HG03575 (cell line): ENCODE measurements around the gene MYLK2.

Experiments used
- ATAC-seq: cut with Tn5 transposase; IDR thresholded peaks from one replicate; pipeline ENCODE4 v1.9.1; 2021; ENCODE audit not compliant: unreplicated experiment, insufficient number of reproducible peaks, low FRiP score; ENCODE audit errors: extremely low read depth

Gene MYLK2

DNA sequence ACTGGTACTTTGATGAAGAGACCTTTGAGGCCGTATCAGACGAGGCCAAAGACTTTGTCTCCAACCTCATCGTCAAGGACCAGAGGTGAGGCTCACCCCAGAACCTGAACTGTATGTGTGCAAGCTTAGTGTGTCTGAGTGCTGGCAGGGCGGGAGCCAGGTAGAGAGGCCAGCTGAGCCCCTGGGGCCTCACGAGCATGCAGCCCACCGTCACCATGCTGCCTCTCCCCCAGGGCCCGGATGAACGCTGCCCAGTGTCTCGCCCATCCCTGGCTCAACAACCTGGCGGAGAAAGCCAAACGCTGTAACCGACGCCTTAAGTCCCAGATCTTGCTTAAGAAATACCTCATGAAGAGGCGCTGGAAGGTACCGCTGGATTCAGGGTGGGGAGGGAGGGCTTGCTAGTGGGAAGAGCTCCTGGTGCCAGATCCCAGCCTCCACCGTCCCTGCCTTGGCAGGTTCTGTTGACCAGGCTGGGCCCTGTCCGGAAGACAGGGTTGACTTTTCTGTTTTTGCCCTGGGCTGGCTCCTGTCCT, 12.7 kb downstream of the MYLK2 start:
- ATAC-seq, result no peak

DNA sequence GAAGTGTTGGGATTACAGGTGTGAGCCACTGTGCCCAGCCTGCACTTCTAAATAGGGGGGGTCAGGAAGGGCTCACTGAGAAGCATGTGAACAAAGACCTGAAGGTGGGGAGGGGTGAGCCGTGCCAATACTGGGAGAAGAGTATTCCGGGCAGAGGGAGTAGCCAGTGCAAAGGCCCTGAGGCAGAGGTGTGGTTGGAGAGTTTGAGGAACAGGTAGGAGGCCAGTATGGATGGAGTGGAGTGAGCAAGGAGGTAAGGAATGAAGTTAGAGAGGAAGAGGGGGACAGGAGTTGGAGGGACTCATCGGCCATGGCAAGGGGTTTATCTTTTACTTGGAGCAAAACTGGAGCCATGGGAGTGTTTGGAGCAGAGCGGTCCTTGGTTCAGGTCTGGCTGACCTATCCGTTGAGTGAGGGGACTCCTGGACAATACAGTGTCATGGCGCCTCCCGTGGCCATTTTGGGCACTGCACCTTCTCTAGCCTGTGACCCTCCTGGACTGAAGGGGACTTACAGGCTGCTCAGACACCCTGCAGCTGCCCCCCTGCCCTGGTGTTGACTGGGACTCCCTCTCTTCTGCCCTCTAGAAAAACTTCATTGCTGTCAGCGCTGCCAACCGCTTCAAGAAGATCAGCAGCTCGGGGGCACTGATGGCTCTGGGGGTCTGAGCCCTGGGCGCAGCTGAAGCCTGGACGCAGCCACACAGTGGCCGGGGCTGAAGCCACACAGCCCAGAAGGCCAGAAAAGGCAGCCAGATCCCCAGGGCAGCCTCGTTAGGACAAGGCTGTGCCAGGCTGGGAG, 14.2 kb downstream of the MYLK2 start:
- no peak for ATAC-seq

DNA sequence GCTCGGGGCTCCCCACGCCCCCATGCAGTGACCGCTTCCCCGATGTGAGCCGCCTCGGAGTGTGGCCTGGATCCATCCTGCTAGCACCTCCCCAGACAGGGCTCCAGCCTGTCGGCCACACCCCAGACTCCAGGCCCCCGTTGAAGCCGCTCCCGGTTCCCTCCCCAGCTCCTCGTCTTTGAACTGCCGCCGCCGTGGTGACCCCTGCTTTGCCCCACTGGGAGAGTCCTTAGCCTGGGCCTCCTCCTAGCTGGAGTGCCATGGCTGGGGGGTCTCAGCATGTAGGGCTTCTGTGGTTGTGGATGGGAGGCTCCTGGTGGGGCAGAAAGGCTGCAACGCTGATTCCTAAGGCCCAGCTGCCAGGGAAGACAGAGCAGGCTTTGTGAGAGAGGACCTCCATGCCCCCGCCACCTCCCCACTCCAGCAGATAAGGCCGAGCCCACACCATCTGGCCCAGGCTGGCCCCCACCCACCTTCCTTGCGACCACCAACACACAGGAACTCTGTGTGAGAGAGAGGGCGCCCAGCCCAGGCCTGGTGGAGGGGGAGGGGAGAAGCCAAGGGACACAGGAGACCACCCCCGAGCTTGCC, 14.9 kb downstream of the MYLK2 start:
- no peak for ATAC-seq

DNA sequence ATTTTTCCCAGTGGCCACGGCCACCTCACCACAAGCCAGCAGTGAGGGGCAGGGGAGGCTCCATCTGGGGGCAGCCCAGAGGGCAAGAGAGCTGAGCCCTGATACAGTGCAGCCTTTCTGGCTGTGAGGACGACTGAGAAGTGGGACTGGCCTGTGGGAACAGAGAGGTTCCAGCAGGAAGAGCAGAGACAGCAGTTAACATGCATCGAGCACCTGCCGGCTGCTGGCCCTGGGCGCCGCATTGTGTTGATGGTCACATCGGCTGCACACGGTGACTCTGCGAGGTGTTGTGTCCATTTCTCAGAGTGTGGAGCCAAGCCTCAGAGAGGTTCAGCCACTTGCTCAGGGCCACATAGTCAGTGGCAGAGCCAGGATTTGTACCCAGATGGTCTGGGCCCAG, 16.4 kb downstream of the MYLK2 start:
- no peak for ATAC-seq

DNA sequence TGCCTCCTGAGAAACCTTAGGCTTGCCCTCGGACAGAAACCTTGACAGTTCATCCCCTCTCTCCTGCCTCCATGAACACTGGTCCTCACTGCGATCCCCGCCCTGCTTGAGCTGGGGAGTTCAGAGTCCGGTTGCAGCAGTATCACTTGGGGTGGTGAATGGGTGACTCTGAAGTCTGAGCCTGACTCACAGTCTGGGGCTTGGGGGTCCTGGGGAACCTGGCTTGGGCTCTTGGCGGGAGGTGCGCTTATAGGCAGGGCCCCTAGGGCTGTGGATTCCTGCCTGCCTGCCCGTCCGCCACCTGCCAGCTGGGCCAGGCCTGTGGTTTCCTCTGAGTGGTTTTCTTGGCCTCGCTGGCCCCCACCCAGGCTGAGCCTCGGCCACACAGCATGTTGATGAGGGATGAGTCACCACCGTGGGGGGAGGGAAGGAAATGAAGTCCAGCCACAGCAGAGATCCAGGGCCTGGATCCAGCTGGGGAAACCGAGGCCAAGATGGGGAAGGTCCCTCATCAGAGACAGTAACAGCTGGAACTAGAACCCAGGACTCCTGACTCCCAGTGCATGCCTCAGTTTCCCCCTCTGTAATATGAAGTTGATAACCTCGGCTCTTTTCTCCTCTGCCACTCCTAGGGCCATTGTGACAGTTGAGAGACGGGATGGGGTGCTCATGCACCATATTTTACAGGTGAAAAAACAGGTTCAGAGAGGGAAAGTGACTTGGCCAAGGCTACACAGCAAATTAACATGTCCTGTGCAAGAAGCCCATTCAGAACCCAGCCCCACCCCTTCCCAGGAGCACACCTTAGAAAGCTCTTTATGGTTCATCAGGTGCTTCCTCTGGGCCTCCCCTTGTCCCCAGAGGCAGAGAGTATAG, 17.1 kb downstream of the MYLK2 start:
- ATAC-seq, result no peak

DNA sequence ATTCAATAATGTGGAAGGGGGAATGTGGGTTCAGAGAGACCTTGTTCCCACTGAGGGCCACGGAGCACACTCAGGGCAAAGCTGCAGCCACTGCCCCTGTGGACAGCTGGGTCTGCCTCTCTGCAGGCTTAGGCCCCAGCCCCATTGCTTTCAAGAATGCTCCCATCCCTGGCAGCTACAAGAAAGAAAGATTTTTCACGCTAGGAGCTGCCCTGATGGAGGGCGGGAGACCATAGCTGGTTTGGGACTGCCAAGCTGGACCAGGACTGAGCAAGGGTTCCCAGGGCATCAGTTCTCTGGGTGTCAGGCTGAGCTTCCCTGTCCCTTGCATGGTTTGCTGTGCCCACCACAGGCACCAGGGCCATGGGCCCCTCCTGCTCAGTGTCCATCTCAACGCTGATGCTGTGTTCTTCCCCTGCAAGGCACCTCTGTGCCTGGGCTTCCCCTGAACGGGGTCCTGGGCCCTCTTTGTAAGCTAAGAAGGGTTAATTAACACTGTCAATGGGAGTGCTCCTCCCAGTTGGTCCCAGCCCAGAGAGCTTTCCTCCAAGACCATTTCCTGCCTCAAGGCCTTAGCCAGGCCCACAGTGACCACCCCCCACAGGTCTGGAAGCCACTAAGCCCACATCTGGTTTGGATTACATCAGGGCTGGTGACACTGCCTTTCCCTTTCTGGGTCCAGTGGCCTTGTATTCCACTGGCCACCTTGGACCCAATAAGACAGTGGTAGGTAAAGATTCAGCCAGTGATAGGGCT, 17.9 kb downstream of the MYLK2 start:
- ATAC-seq, result no peak

DNA sequence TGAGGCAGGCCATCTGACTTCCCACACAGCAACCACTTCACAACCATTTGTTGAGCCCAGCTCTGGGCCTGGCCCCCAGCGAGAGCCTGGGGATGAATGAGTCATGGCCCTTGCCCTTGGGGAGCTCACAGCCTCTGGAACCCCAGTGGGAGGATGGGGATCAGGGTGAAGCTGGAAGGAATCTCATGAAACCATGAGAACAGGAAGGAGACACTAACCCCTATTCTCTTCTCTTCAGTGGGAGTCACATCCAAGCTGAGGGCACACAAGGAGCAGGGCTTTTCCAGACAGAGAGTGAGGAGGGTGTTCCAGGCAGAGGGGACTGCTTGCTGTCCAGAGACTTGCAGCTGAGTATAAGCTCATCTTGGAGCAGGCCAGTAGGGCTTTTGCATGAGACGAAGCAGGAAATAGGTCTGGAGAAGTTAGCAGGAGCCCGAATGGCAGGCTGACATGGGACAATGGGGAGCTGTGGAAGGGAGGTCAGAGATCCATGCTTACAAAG, 18.8 kb downstream of the MYLK2 start:
- ATAC-seq, result no peak

DNA sequence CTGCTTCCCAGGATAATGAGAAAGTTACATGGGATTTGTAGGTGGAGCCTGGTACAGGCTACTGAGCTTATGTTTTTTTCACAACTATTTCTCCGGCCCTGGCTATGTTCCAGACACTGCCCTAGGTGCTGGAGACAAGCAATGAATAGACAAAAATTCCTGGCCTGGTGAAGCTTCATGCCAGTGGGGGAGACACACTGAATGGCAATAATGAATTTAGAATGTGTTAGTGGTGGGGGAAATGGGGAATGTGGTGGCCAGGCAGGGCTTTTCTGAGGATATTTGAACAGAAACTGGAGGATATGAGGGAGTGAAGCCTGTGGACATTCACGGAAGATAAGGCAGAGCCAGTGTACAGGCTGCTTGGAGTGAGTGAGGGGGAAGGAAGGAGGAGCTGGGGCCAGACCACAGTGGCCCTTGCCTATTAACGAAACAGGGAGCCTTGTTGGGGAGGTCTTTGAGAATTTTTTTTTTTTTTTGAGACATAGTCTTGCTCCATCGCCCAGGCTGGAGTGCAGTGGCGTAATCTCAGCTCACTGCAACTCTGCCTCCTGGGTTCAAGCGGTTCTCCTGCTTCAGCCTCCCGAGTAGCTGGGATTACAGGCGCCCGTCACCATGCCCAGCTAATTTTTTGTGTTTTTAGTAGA, 19.6 kb downstream of the MYLK2 start:
- no peak for ATAC-seq

DNA sequence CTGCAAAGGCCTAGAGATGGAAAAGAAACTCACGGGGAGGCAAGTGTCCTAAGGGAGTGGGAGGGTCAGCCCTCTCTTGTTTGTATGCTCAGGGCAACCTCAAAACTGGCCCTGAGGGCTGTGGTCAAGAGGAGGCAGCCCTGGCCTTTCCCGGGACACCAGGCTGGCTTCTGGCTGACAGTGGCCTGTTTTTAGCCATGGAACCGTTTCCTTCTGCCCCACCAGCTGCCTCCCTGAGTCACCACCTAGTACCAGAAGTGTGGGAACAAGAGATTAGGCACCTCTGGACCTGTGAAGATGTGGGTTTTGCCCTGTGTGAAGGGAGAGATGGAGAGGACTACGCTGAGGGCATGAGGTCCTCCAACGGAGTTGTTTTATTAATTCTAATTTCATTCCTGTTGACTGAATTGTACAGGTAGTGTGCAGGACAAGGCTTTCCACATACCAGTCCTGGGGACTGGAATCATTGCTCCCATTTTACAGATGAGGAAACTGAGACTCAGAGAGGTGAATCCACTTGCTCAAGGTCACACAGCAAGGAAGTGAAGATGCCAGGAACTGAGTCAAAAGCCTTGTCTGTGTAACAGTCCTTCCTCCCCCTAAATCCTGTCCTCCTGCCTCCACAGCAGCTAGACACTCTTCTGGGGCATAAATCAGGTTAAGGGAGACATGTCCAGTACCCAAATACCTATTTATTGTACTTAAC, 20.8 kb downstream of the MYLK2 start:
- ATAC-seq, result no peak

DNA sequence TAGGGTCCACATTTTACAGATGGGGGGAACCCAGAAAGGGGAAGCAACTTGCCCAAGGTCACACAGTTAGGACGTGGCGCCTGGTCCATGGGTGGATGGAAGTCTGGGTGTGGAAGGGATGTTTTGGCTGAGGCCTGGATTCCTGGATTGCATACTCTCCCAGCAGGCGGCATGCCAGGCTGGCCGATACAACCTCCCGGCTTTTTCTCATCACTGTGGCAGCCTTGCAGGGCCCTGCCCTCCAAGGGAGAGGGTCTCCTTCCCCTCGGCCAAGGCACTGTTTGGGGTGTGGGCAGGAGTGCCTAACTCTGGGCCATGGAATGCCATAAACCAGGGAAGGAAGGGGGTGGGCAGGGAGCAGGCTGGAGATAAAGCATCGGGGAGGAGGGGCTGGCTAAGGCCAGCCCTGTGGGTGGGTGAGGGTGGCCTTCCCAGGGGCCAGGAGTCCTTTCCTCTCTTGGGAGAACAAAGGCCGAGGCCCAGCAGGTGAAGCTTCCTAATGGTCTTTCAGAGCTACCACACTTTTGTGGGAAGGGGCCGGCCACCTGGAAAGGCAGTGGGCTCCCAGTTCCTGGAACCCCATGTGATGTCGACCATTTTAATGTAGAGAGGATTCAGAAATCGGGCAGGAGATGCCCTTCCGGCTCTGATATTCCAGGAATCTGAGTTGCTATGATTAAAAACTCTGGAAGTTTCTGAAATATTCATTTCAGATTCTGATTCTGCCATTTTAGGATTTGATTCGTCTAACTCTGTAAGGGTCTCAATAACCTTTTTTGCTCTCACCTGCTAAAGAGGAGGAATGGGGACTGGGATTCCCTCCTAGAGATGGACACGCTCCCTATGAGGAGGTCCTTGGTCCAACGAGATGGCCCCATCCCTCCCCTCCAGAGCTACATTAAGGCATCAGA, 22.0 kb downstream of the MYLK2 start:
- no peak for ATAC-seq

DNA sequence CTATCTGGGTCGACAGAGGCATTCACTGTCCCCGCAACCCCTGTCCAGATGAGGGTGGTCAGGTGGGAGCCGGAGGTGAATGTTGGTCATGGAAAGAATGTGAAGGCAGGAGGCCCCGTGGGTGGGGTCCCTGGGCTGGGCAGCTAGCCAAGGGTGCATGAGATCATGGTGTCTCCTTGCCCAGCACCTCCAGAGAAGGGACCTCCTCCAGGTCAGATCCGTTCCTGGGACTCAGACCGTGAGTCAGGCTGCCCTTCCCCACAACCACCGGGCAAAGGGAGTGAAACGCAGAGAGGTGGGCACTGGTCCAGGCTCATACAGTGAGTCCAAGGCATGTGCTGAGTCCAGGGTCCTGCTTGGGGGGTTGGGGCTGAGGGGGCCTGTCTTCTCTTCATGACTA, 22.8 kb downstream of the MYLK2 start:
- no peak for ATAC-seq

DNA sequence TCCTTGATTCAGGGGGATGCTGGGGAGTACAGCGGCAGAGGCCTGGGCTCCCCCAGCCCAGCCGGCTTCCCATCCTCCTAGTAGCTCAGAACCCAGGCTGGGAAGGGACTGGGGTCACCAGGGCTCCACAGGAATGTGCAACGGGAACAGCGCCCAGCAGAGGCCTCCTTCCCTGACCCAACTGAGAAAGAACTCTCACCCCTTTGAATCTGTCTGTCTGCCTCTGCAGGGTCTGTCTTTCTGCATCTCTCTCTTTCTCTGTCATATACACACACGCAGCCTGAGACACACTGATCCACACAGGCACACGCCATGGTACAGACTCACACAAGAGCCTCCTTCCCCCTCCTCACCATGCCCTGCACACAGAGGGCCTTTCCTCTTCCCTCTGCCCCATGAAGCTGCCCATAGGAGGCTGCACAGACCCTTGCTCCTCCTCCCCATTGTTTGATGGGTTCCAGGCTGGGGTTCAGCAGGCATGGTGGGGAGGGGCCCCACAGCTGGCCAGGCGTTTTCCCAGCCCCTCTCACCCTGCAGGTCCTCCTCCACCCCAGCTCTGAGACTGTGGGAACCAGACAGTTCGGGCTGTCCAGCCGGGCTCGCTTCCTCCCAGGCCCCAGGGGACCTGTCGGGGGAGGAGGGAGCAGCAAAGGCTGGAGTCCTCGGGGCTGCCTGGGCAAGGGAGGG, 23.5 kb downstream of the MYLK2 start:
- no peak for ATAC-seq

DNA sequence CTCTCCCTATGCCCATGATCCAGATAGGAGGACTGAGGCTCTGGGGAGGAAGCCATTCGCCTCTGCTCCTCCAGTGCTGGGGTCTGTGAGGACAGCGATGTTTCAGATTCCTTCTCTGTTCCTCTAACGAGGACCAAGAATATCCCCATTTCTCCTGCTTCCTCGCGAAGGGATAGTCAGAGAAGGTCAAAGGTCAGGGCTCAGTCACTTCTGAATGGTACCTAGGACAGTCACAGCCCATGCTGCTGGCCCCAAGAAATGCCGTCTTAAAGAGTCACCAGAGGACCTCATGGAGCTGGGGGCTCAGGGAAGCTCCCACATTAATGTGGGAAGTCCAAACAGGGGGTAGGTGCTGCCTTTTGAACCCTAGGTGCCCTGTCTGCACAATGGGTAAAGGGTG, 24.1 kb downstream of the MYLK2 start:
- ATAC-seq, result no peak

DNA sequence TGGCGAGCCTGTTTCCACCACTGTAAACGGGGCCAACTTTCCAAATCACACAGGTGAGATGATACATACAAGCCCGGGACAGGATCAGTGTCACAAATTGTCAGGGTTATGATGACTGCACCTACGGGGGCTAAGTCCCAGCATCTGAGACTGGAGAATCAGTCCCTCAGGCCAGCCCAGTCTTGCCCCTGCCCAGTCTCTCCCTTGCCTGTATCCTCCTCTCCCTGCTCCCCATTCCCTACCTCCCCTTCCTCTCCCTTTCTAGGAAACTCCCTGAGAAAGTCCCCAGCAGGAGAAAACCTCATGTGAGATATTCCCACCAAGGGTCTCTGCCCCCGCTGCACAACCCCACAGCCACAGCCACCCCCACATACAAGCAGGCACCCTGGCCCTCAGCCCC, 24.7 kb downstream of the MYLK2 start:
- ATAC-seq, result no peak

DNA sequence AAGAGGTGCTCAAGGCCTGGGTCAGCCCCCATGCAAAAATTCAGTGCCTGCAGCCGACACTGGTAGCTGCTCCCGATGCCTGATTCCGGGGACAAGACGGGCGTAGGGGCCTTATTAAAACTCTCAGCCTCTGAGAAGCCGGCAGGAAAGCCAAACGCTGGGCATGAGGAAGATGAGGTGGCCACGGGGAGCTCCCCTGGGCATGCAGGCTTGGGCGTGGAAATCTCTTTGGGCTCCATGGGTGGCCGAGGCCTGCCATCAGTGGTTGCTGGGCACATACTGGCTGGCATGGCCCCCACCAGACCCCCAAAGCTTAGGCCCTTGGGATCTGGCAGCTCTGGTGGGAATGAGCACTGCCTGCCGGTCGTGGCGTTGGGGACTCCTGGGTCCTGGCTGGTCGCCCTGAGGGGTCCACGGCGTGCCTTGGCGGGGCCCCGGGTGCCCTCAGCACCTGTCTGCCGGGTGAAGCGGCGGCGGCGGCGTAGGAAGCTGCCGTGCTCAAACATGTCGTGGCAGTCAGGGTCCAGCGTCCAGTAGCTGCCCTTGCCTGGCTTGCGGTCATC, 25.7 kb downstream of the MYLK2 start:
- no peak for ATAC-seq

DNA sequence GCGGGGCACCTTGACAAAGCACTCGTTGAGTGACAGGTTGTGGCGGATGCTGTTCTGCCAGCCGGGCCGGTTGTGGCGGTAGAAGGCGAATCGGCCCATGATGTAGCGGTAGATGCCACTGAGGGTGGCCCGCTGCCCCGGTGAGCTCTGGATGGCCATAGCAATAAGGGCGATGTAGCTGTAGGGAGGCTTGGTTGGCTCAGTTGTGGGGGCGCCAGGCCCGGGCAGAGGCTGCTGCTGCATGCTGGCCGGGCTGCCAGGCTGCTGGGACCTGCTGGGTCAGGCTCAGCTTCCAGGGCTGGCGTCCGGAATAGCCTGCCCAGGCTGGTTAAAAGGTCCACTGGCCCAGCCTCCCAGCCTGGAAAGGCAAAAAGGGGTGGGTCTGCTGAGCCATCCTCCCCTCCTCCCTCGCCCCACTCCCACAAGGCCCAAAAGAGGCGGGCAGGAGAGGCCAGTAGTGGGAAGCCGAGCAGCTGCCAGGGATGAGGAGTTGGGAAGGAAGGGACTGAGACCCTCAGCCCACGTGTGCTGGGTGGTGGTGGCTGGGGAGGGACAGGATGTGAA, 26.2 kb downstream of the MYLK2 start, which contains the start of gene FOXS1:
TSS of gene FOXS1 (minus strand) at position 305 of the 564 bp plus-strand sequence. CDS start at position 243, 62 bp downstream.
- no peak for ATAC-seq
